Adrenal gland (tissue), 12 donors: ENCODE data around the gene TMEM114. TPM values are rescaled to one million over a fixed set of nuclear protein-coding genes. Genes with fewer than 3 reads are reported as not detected.
A peak's percentile ranks its signal among the peaks of the same experiment; 100 is the strongest.

Experiments used
- DNase-seq, 7 donors: peaks; one replicate each; pipeline ENCODE4 v3.0.0-alpha.2; 2019 to 2020
- H3K27ac ChIP-seq, 5 donors: fragments of 200-600 bp; sonication (generic) in 4 of 5; 1 replicate in 3 of 5; 2 replicates in 2 of 5; pipeline versions ENCODE4 v1.5.1 to v1.8.0; 2016 to 2020; ENCODE audit warnings: mild to moderate bottlenecking in 1 of 5
- H3K27me3 ChIP-seq: fragments of 200-600 bp; 2 replicates; pipeline ENCODE4 v1.8.0; 2021
- H3K36me3 ChIP-seq, 2 donors: fragments of 200-600 bp; replicated peaks in 1 of 2; 1 replicate in 1 of 2; 2 replicates in 1 of 2; pipeline versions ENCODE4 v1.5.1 to v1.8.0; 2018 to 2022
- H3K4me1 ChIP-seq, 2 donors: fragments of 200-600 bp; replicated peaks in 1 of 2; 1 replicate in 1 of 2; 2 replicates in 1 of 2; pipeline versions ENCODE4 v1.5.1 to v1.8.0; 2018 to 2021
- H3K4me3 ChIP-seq, 4 donors: fragments of 200-600 bp; sonication (generic) in 3 of 4; one replicate each; pipeline ENCODE4 v1.5.1; 2016 to 2018
- H3K9me3 ChIP-seq, 3 donors: fragments of 200-600 bp; sonication (generic) in 1 of 3; replicated peaks in 1 of 3; 1 replicate in 2 of 3; 2 replicates in 1 of 3; pipeline versions ENCODE4 v1.5.1 to v1.8.0; 2016 to 2021
- POLR2A ChIP-seq, 2 donors: fragments of 450-650 bp; IDR thresholded peaks; one replicate each; pipeline ENCODE4 v1.6.1; 2017; ENCODE audit warnings: antibody characterized with exemption in 2 of 2, mild to moderate bottlenecking in 2 of 2, moderate library complexity in 1 of 2
- WGBS, 4 donors: extraction: QIAGEN DNeasy Blood & Tissue Kit in 2 of 4; methylation state at CpG; one replicate each; pipeline versions ENCODE4 v1.1.5 to v1.1.7; 2013 to 2017; 5-methylcytosine and 5-hydroxymethylcytosine counted together
- intact Hi-C, 2 donors: fragments of 100-400 bp; cut with DNase I; formaldehyde crosslinking; loops; one replicate each; pipeline versions ENCODE4 v1.14.1 to v1.15.0; 2022 to 2023
- polyA plus RNA-seq, 3 donors: library from polyadenylated mRNA; stranded (reverse); fragments of 200-250 nt in 2 of 3; fragments of 350-450 nt in 1 of 3; fragmentation: Illumina TruSeq in 1 of 3; extraction: RNeasy Lipid Tissue Mini Kit (QIAGEN cat#74804) in 1 of 3; gene quantifications; one replicate each; pipeline ENCODE4 v1.2.3, GENCODE V29; 2013 to 2014
- total RNA-seq, 9 donors: library from RNA; depleted of rRNA in 4 of 9; stranded (reverse); fragments of >200 nt in 4 of 9; fragments of 120-200 nt in 1 of 9; fragmentation: NEBNext Ultra II Directional in 1 of 9; extraction: Animal tissue kit (Norgen Biotek cat#: 25700) in 1 of 9; gene quantifications; one replicate each; pipeline versions ENCODE4 v1.1.0 to v1.2.4, GENCODE V29; 2013 to 2023
- TF ChIP-seq, protein P1 (sequence below), 6 experiments: fragments of 450-650 bp in 4 of 6; fragments of 200-600 bp in 2 of 6; sonication (generic) in 1 of 6; IDR thresholded peaks; 1 replicate in 5 of 6; 2 replicates in 1 of 6; pipeline versions ENCODE4 v1.5.1 to v1.8.0; 2016 to 2021; ENCODE audit warnings: antibody characterized with exemption in 6 of 6, mild to moderate bottlenecking in 2 of 6, moderate library complexity in 1 of 6
- donor health status: healthy with polysubstance abuse.
- donor health status: Bipolar disorder and iron deficiency.
- donor health status: DM: yes; HTN: yes; CAD: no.
- donor health status: DM: no; HTN: no; CAD: no.
- donor health status: DM: no; HTN: no; CAD: no.
- donor health status: DM: yes; HTN: yes; CAD: no.

The TMEM114 gene
- total and polyA plus RNA-seq, 12 donors: 0.24 to 1.1 TPM; not detected in 10

DNA sequence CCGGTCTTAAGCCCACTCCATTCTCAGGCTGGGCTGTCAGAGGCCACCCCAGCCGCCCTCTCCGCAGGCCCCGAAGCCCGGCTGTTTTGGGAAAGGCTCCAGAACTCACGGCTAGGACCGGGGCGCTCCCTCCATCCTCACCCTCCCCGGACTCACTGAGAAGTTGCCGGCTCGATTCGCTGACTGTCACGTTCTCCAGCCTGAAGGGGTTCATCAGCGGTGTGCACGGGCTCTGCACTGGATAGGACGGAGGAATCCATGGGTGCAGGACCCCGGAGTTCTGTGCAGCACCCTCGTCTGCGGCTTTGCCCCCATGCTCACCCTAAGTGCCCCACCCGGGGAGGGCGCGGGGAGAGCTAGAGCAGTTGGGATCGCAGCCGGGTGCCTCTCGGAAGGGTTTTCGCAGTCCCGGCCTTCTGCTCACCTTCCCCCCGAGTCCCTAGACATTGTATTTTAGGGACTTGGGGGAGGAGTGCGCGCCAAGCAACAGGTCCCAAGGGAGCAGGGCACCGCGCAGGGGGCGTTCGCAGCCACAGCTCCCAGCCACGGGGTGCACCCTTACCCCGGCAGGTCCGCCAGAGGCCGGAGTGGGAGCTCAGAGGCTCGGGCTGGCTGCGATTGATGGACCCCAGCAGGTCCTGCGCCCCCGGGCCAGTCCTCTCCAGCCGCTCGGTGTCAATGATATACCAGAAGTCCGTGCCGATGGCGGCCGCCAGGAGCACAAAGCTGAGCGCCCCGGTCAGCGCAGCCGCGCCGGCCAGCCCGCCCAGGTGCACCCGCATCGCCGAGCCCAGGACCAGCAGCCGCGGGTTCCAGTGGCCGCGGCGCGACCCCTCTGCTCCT is 1.0 kb downstream of the TMEM114 start:
- TF ChIP-seq POLR2A (IDR thresholded peaks at IDR 0.05): no peak
- TF ChIP-seq, protein P1, sequence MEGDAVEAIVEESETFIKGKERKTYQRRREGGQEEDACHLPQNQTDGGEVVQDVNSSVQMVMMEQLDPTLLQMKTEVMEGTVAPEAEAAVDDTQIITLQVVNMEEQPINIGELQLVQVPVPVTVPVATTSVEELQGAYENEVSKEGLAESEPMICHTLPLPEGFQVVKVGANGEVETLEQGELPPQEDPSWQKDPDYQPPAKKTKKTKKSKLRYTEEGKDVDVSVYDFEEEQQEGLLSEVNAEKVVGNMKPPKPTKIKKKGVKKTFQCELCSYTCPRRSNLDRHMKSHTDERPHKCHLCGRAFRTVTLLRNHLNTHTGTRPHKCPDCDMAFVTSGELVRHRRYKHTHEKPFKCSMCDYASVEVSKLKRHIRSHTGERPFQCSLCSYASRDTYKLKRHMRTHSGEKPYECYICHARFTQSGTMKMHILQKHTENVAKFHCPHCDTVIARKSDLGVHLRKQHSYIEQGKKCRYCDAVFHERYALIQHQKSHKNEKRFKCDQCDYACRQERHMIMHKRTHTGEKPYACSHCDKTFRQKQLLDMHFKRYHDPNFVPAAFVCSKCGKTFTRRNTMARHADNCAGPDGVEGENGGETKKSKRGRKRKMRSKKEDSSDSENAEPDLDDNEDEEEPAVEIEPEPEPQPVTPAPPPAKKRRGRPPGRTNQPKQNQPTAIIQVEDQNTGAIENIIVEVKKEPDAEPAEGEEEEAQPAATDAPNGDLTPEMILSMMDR (IDR thresholded peaks at IDR 0.05): no peak

DNA sequence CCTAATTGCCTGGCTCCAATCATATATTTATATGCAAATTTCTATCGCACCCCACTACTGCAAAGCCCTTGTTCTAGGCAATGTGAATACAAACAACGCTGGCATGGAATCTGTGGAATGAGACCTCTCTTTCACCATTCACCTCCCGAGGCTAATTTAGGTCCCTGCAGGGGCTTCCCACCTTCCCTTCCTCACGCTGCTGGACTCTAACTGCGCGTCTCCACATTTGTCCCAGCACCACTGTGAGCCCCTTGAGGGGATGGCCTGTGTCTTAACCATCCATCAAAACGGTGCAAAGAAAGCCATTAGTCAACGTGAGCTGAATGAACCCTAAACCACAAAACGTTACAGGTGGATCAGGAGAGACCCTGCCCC is 1.6 kb downstream of the TMEM114 start:
- Histone ChIP-seq H3K36me3 (no peaks in the 10 kb centered on the region), H3K27ac (no peak overlapping the region), H3K4me1 (peaks cover 4 to 7% of the 10 kb centered on the region in 2 donors), H3K27me3 (peaks cover 24% of the 10 kb centered on the region), H3K4me3 (no peak overlapping the region), H3K9me3 (no peaks in the 10 kb centered on the region)
- DNase-seq: no peak
- WGBS, 4 donors: 10 to 20% (median 13%) methylated on average over 8 to 9 of the region's 9 CpGs
- TF ChIP-seq, protein P1 (IDR thresholded peaks at IDR 0.05): no peak
- no peak for TF ChIP-seq POLR2A (IDR thresholded peaks at IDR 0.05)
- intact Hi-C loops: no loop called here

More for the DNA sequence above, 1.0 kb downstream of the TMEM114 start:
- 3 to 7% (median 4%) methylated on average over 3 to 64 of the region's 64 CpGs for WGBS, 4 donors
- Histone ChIP-seq H3K9me3 (no peaks in the 10 kb centered on the region), H3K27ac (no peak overlapping the region), H3K4me1 (peaks cover 4 to 7% of the 10 kb centered on the region in 2 donors), H3K4me3 (peak overlapping the region in 1 of 4 donors; percentile 19), H3K36me3 (no peaks in the 10 kb centered on the region), H3K27me3 (peaks cover 24% of the 10 kb centered on the region)
- no peak for DNase-seq
- intact Hi-C loops: no loop called here

DNA sequence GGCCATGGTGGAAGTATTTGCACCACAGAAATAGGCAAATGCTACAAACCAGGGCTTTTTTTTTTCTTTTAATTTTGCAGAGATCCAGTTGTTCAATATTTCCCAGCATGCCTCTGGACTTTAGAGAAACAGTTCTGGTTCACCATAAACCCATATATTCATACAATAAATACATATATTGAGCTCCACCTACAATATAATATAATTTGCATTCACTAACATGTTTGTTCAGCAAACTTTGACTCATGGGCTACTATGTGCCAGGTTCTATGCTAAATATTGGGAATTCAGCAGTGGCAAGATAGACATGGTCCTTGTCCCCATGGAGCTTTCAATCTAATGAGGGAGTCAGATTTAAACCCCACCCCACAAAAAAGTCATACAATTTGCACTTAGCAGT is 3.2 kb downstream of the TMEM114 start:
- Histone ChIP-seq H3K9me3 (no peaks in the 10 kb centered on the region), H3K4me1 (peaks cover 4 to 7% of the 10 kb centered on the region in 2 donors), H3K27me3 (peaks cover 24% of the 10 kb centered on the region), H3K36me3 (no peaks in the 10 kb centered on the region), H3K4me3 (no peak overlapping the region), H3K27ac (no peak overlapping the region)
- DNase-seq: no peak
- intact Hi-C loops: no loop called here
- TF ChIP-seq, protein P1 (IDR thresholded peaks at IDR 0.05): no peak
- TF ChIP-seq POLR2A (IDR thresholded peaks at IDR 0.05): no peak

DNA sequence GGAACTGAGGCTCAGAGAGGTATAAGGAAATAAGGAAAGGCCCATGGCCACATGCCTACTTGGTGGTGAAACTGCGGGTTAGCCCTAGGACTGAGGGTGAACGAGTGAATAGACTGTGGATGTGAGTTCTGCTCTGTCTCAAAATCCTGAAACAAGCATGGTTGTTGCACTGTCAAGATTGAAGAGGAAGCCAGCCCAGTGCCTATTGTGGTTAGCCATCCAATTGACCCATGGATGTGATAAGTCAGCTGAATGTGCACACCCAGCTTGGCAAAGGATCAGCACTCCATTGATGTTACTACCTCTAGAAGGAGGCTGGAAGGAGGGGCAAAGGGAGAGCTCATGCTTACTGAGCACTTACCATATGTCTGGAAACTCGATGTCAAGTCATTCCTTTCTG is 4.5 kb downstream of the TMEM114 start:
- no peak overlapping the region for H3K4me3 ChIP-seq
- H3K27me3 ChIP-seq: peaks cover 21% of the 10 kb centered on the region
- TF ChIP-seq POLR2A (IDR thresholded peaks at IDR 0.05): no peak
- TF ChIP-seq, protein P1 (IDR thresholded peaks at IDR 0.05): no peak
- H3K36me3 ChIP-seq: no peaks in the 10 kb centered on the region
- intact Hi-C loops: no loop called here
- peaks cover 4 to 7% of the 10 kb centered on the region in 2 donors for H3K4me1 ChIP-seq
- no peak overlapping the region for H3K27ac ChIP-seq
- WGBS, 4 donors: 67 to 82% (median 72%) methylated on average over 3 of the region's 3 CpGs
- no peaks in the 10 kb centered on the region for H3K9me3 ChIP-seq
- DNase-seq: no peak
